Lower leg skin (tissue), 4 donors: ENCODE data around the gene FANCC. TPM values are rescaled to one million over a fixed set of nuclear protein-coding genes. Genes with fewer than 3 reads are reported as not detected.

Experiments
- DNase-seq, 2 donors: peaks; one replicate each; pipeline ENCODE4 v3.0.0-alpha.2; 2019; ENCODE audit warnings: low spot score in 2 of 2
- H3K4me3 ChIP-seq: fragments of 200-600 bp; sonication (generic); 2 replicates; pipeline ENCODE4 v1.5.1; 2017; ENCODE audit warnings: mild to moderate bottlenecking, low read depth; ENCODE audit not compliant: poor library complexity, severe bottlenecking
- CTCF ChIP-seq, 3 donors: fragments of 450-650 bp; IDR thresholded peaks; one replicate each; pipeline ENCODE4 v1.5.1; 2016; ENCODE audit warnings: antibody characterized with exemption in 3 of 3, mild to moderate bottlenecking in 3 of 3, moderate library complexity in 2 of 3
- POLR2A ChIP-seq, 2 donors: fragments of 450-650 bp; IDR thresholded peaks; one replicate each; pipeline ENCODE4 v1.6.1; 2016 to 2017; ENCODE audit warnings: antibody characterized with exemption in 2 of 2, mild to moderate bottlenecking in 1 of 2, moderate library complexity in 1 of 2
- WGBS, 2 donors: methylation state at CpG; one replicate each; pipeline ENCODE4 v1.1.5; 2018; 5-methylcytosine and 5-hydroxymethylcytosine counted together
- intact Hi-C: fragments of 100-400 bp; cut with DNase I; formaldehyde crosslinking; loops from one replicate; pipeline ENCODE4 v1.15.0; 2023; ENCODE audit warnings: low total_unique reads
- total RNA-seq, 4 donors: library from RNA; depleted of rRNA; stranded (reverse); fragments of >200 nt; gene quantifications; one replicate each; pipeline ENCODE4 v1.1.0, GENCODE V29; 2016

FANCC gene
- total RNA-seq, 4 donors from 2014 or later = 6.7 to 10.2 (median 8.1) TPM

GRCh38 chr9:95061916-95062595 is 255.5 kb downstream of the FANCC start:
- intact Hi-C loops = no loop called here
- DNase-seq = peak in 1 of 2 donors; percentile 79
- H3K4me3 ChIP-seq = no peak overlapping the region
- WGBS, 2 donors = 53 to 63% methylated on average over 13 of the region's 13 CpGs
- TF ChIP-seq CTCF (IDR thresholded peaks at IDR 0.05) = no peak
- no peak for TF ChIP-seq POLR2A (IDR thresholded peaks at IDR 0.05)

GRCh38 chr9:95060916-95061315 is 256.6 kb downstream of the FANCC start:
- intact Hi-C loops = no loop called here
- no peak overlapping the region for H3K4me3 ChIP-seq
- DNase-seq = no peak
- 53 to 64% methylated on average over 2 of the region's 2 CpGs for whole genome bisulfite sequencing, 2 donors
- TF ChIP-seq POLR2A (IDR thresholded peaks at IDR 0.05) (no peak), CTCF (IDR thresholded peaks at IDR 0.05) (no peak)

GRCh38 chr9:95060234-95060633 is 257.3 kb downstream of the FANCC start:
- no peak for TF ChIP-seq POLR2A (IDR thresholded peaks at IDR 0.05)
- TF ChIP-seq CTCF (IDR thresholded peaks at IDR 0.05) = no peak
- H3K4me3 ChIP-seq = no peak overlapping the region
- 38 to 67% methylated on average over 5 of the region's 5 CpGs for WGBS, 2 donors
- DNase-seq = no peak
- intact Hi-C loops = no loop called here

- no peak overlapping the region for H3K4me3 ChIP-seq
- 64 to 71% methylated on average over 7 of the region's 7 CpGs for WGBS, 2 donors
- intact Hi-C loops = no loop called here
- TF ChIP-seq POLR2A (IDR thresholded peaks at IDR 0.05) = no peak
- TF ChIP-seq CTCF (IDR thresholded peaks at IDR 0.05) = no peak
- peak in 1 of 2 donors; percentile 10 for DNase-seq
These were observed 258.6 kb downstream of the FANCC start for GRCh38 chr9:95058795-95059386.

GRCh38 chr9:95058121-95058785 is 259.3 kb downstream of the FANCC start:
- WGBS, 2 donors = 46 to 55% methylated on average over 7 of the region's 7 CpGs
- TF ChIP-seq POLR2A (IDR thresholded peaks at IDR 0.05) (no peak), CTCF (IDR thresholded peaks at IDR 0.05) (no peak)
- H3K4me3 ChIP-seq = no peak overlapping the region

More at GRCh38 chr9:95058121-95058785, 259.3 kb downstream of the FANCC start:
- intact Hi-C loops = no loop called here
- no peak for DNase-seq
